ENCODE data around the gene AP5Z1.
"Not testable (repeated sequence)": the region's sequence is repeated elsewhere in the genome, so short reads cannot be mapped to it uniquely, and the experiment has no call there.

Gene AP5Z1

DNA sequence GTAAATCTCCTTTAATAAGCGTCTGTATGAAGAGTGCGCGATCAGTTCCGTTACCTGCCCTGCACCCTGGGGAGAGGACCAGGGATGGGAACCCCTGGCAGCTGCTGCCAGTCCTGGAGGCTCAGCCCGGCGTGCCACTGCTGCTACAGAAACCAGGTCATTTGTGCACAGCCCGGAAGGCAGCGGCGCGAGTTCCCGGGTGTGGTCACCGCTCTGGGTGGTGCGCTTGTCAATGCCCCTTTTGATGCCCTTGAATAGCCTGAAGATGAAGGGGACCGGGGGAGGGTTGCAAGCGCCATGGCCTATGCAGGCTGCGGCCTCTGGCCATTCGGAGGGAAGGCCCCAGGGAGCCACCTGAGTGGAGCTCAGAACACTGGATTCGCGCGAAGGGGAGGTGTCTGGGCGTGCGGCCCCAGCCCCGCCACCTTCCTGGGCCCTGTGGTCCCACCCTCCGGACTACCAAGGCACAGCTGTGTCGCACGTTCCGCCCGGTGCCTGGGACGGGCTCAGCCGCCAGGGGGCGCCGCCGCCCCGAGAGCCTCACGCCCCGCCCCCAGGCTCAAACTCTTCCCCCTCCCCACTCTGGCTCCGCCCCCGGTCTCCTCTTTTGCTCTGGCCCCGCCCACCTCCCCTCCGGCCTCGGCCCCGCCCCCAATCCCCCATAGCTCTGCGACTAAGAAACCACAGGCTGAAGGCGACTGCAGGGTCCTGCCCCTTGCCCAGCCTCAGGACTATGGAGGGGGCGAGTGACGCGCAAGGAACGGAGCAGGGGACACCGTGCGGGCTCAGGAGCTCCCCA, 16.5 kb downstream of the AP5Z1 start:
- no peak overlapping the region for H3K9ac ChIP-seq (ENCODE audit: insufficient read length)
- TF ChIP-seq FOXP2 (optimal IDR thresholded peaks at IDR 0.05; ENCODE audit: control extremely low read depth, extremely low read length, insufficient read depth) = no peak
- TF ChIP-seq POLR2AphosphoS5 (IDR thresholded peaks at IDR 0.05; ENCODE audit: borderline replicate concordance, low read depth, low read length) = no peak
- no peak for TF ChIP-seq EZH2 (IDR thresholded peaks at IDR 0.05)
- peaks cover 9% of the 10 kb centered on the region; the same call in 1 of the 2 replicates for H3K36me3 ChIP-seq (ENCODE audit: insufficient read depth, low read length)
- no peak for DNase-seq (ENCODE audit: low read depth, low spot score)
- no peak overlapping the region for H3K27ac ChIP-seq
- H3K4me3 ChIP-seq = no peak overlapping the region
- H3K9me3 ChIP-seq (ENCODE audit: low read depth, low read length) = no peaks in the 10 kb centered on the region

DNA sequence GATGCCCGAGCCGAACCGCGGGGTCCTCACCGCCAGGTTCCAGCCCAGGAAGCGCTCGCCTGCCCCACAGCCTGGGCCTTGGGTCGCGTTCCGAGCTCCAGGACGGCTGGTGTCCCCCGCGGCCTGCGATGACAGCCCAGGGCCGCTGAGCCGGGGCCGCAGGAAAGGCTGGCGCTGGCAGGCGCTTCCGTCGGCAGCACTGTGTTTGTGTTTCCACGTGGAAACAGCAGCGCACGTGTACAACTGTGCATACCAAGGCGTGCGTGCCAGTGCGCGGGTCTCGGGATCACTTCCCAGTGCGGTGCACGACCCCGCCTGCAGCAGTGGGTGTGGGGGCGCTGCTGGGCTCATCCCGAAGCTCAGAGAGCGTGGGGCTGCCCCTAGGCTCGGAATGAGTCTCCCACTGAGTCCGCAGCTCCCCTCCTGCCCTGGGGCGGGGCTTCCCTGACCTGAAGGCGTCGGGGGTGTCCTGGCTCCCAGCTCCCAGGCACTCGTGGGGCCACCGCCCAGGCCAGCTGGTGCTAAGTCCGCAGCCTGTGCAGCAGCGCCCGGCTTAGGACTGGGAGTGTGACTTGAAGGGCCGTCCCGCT, 17.2 kb downstream of the AP5Z1 start:
- H3K9me3 ChIP-seq (ENCODE audit: low read depth, low read length) = no peaks in the 10 kb centered on the region
- H3K36me3 ChIP-seq (ENCODE audit: insufficient read depth, low read length) = peaks cover 9% of the 10 kb centered on the region; the same call in 1 of the 2 replicates
- H3K4me3 ChIP-seq = no peak overlapping the region
- DNase-seq (ENCODE audit: low read depth, low spot score) = no peak
- no peak overlapping the region for H3K27ac ChIP-seq
- no peak for TF ChIP-seq EZH2 (IDR thresholded peaks at IDR 0.05)
- TF ChIP-seq POLR2AphosphoS5 (IDR thresholded peaks at IDR 0.05; ENCODE audit: borderline replicate concordance, low read depth, low read length) = no peak
- TF ChIP-seq FOXP2 (optimal IDR thresholded peaks at IDR 0.05; ENCODE audit: control extremely low read depth, extremely low read length, insufficient read depth) = no peak
- H3K9ac ChIP-seq (ENCODE audit: insufficient read length) = no peak overlapping the region

DNA sequence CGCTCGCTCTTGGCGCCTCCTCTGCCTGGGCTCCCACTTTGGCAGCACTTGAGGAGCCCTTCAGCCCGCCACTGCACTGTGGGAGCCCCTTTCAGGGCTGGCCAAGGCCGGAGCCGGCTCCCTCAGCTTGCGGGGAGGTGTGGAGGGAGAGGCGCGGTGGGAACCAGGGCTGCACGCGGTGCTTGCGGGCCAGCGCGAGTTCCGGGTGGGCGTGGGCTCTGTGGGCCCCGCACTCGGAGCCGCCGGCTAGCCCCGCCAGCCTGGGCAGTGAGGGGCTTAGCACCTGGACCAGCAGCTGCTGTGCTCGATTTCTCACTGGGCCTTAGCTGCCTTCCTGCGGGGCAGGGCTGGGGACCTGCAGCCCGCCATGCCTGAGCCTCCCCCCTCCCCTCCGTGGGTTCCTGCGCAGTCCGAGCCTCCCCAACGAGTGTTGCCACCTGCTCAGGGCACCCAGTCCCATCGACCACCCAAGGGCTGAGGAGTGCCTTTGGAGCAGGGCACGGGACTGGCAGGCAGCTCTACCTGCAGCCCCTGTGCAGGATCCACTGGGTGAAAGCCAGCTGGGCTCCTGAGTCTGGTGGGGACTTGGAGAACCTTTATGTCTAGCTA, 18.1 kb downstream of the AP5Z1 start:
- not testable (repeated sequence) for H3K9me3 ChIP-seq (ENCODE audit: low read depth, low read length); DNase-seq (ENCODE audit: low read depth, low spot score); H3K9ac ChIP-seq (ENCODE audit: insufficient read length); H3K4me3 ChIP-seq; H3K36me3 ChIP-seq (ENCODE audit: insufficient read depth, low read length); H3K27ac ChIP-seq

DNA sequence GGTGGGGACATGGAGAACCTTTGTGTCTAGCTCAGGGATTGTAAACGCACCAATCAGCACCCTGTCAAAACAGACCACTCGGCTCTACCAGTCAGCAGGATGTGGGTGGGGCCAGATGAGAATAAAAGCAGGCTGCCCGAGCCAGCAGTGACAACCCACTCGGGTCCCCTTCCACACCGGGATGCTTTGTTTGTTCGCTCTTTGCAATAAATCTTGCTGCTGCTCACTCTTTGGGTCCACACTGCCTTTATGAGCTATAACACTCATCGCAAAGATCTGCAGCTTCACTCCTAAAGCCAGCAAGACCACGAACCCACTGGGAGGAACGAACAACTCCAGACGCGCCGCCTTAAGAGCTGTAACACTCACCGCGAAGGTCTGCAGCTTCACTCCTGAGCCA, 18.7 kb downstream of the AP5Z1 start:
- not testable (repeated sequence) for H3K9me3 ChIP-seq (ENCODE audit: low read depth, low read length); DNase-seq (ENCODE audit: low read depth, low spot score); H3K36me3 ChIP-seq (ENCODE audit: insufficient read depth, low read length); H3K4me3 ChIP-seq; H3K27ac ChIP-seq; H3K9ac ChIP-seq (ENCODE audit: insufficient read length)

DNA sequence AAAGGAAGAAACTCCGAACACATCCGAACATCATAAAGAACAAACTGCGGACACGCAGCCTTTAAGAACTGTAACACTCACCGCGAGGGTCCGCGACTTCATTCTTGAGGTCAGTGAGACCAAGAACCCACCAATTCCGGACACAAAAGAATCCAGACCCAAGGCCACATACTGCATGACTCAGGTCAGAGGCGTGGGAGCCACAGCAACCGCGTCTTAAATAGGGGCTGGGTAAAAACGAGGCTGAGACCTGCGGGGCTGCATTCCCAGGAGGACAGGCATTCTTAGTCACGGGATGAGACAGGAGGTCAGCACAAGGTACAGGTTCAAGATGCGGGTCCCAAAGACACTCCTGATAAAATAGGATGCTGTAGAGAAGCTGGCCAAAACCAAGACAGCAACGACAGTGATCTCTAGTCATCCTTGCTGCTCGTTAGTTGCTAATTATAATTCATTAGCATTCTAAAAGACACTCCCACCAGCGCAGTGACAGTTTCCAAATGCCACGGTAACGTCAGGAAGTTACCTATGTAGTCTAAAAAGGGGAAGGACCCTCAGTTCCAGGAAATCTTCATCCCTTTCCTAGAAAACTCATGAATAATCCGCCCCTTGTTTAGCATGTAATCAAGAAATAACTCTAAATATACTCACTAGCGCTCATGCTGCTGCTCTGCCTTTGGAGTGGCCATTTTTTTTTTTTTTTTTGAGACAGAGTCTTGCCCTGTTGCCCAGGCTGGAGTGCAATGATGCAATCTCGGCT, 19.3 kb downstream of the AP5Z1 start:
- peaks cover 4% of the 10 kb centered on the region; the same call in 1 of the 2 replicates for H3K36me3 ChIP-seq (ENCODE audit: insufficient read depth, low read length)
- no peaks in the 10 kb centered on the region for H3K9me3 ChIP-seq (ENCODE audit: low read depth, low read length)
- no peak overlapping the region for H3K27ac ChIP-seq
- no peak for DNase-seq (ENCODE audit: low read depth, low spot score)
- no peak overlapping the region for H3K9ac ChIP-seq (ENCODE audit: insufficient read length)
- no peak for TF ChIP-seq POLR2AphosphoS5 (IDR thresholded peaks at IDR 0.05; ENCODE audit: borderline replicate concordance, low read depth, low read length)
- no peak for TF ChIP-seq FOXP2 (optimal IDR thresholded peaks at IDR 0.05; ENCODE audit: control extremely low read depth, extremely low read length, insufficient read depth)
- no peak for TF ChIP-seq EZH2 (IDR thresholded peaks at IDR 0.05)
- no peak overlapping the region for H3K4me3 ChIP-seq

DNA sequence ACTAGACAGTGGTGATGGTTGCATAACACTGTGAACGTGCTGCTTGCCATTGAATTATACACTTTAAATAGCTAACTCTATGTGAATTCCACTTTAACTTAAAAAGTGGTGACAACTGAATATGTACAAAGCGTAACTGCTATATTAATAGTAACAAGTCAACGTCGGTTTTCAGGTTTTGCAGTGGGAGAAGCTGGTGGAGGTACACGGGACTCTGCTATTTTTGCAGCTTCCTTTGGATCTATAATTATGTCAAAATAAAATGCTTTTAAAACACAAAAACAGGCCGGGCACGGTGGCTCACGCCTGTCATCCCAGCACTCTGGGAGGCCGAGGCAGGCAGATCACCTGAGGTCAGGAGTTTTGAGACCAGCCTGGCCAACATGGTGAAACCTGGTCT, 21.0 kb downstream of the AP5Z1 start:
- DNase-seq (ENCODE audit: low read depth, low spot score) = no peak
- TF ChIP-seq FOXP2 (optimal IDR thresholded peaks at IDR 0.05; ENCODE audit: control extremely low read depth, extremely low read length, insufficient read depth) = no peak
- TF ChIP-seq POLR2AphosphoS5 (IDR thresholded peaks at IDR 0.05; ENCODE audit: borderline replicate concordance, low read depth, low read length) = no peak
- no peak for TF ChIP-seq EZH2 (IDR thresholded peaks at IDR 0.05)
- Histone ChIP-seq H3K9ac (ENCODE audit: insufficient read length) (no peak overlapping the region), H3K27ac (no peak overlapping the region), H3K36me3 (ENCODE audit: insufficient read depth, low read length) (peaks cover 4% of the 10 kb centered on the region; the same call in 1 of the 2 replicates), H3K4me3 (no peak overlapping the region), H3K9me3 (ENCODE audit: low read depth, low read length) (no peaks in the 10 kb centered on the region)

DNA sequence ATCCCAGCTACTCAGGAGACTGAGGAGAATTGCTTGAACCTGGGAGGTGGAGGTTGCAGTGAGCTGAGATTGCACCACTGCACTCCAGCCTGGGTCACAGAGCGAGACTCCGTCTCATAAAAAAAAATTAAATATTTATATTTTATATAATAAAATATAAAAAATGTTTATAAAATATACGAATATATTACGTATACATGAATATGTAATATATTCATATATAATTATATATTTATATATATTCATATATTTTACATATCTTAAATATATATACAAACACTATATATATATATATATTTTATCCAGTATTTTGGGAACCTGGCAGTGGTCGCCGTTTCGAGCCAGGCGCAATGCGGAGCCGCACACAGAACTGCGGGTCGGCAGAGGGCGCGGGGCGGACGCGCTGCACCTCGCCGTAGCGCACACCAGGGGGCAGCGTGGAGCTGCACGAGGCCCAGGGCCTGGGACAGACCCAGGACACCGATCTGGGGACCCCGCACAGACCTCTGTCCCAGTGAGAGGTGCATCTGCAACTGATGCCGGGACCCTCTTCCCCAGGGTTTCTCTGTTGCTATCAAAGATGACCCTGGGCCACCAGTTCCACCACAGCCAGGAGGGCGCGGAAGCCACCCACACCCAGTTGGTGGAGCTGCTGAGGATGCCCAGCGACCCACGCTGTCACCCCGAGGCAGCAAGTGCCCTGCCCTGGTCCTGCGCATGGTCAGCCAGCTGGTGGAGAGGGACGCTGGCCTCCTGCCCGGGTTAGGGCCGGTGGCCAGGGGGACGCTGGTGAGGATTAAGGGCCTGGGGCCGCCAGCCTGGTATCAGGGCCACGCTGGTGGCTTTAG, 22.7 kb downstream of the AP5Z1 start:
- no peak for DNase-seq (ENCODE audit: low read depth, low spot score)

More for the DNA sequence above, 22.7 kb downstream of the AP5Z1 start:
- Histone ChIP-seq H3K4me3 (no peak overlapping the region), H3K27ac (no peak overlapping the region), H3K9ac (ENCODE audit: insufficient read length) (no peak overlapping the region), H3K36me3 (ENCODE audit: insufficient read depth, low read length) (no peaks in the 10 kb centered on the region), H3K9me3 (ENCODE audit: low read depth, low read length) (no peaks in the 10 kb centered on the region)
- TF ChIP-seq POLR2AphosphoS5 (IDR thresholded peaks at IDR 0.05; ENCODE audit: borderline replicate concordance, low read depth, low read length) = no peak
- no peak for TF ChIP-seq FOXP2 (optimal IDR thresholded peaks at IDR 0.05; ENCODE audit: control extremely low read depth, extremely low read length, insufficient read depth)
- TF ChIP-seq EZH2 (IDR thresholded peaks at IDR 0.05) = no peak

Data from SK-N-MC (cell line).